Retina (tissue), 1 donor: ENCODE data around the gene PRRT1B.
"Not testable (repeated sequence)": the region's sequence is repeated elsewhere in the genome, so short reads cannot be mapped to it uniquely, and the experiment has no call there.

Experiments
- DNase-seq: peaks from one replicate; pipeline ENCODE4 v3.0.0-alpha.2; 2016

Gene PRRT1B

DNA sequence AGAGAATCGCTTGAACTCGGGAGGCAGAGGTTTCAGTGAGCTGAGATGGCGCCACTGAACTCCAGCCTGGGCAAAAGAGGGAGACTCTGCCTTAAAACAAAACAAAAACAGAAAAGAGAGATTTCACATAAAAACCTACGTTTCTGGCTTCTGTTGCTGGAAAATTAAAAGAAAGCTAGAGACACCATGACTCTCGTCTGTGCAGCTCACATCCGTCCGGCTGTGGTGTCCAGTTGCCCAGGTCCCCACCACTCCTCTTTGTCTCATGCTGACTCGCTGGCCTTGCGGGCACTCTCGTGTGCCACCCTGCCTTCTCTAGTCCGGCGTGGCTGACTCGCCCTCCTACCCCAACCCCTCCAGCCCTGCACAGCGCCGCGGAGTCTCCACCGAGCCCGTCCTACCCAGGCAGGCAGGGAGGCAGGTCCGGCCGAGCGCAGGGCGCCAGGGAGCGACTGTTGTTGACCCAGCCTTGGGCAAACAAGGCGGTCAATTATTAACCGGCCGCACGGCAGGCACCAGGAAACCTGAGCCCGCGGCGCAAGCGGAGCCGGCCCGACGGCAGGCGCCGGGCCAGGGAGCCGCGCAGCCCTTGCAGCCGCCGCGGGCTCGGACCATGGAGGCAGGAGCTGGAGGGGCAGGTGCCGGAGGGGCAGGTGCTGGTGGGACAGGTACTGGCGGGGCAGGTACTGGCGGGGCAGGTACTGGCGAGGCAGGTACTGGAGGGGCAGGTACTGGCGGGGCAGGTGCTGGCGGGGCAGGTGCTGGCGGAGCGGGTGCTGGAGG lies at the start of gene PRRT1B:
Gene PRRT1B (plus strand): TSS at position 521 of the 783 bp plus-strand sequence. CDS start 93 bp downstream, at position 614.
- DNase-seq: peak; percentile 43

- no peak for DNase-seq
Measured at GRCh38 chr9:131495785-131496184, 49.5 kb upstream of the PRRT1B start.

- no peak for DNase-seq
Measured at GRCh38 chr9:131496844-131497405, 48.4 kb upstream of the PRRT1B start.

DNA sequence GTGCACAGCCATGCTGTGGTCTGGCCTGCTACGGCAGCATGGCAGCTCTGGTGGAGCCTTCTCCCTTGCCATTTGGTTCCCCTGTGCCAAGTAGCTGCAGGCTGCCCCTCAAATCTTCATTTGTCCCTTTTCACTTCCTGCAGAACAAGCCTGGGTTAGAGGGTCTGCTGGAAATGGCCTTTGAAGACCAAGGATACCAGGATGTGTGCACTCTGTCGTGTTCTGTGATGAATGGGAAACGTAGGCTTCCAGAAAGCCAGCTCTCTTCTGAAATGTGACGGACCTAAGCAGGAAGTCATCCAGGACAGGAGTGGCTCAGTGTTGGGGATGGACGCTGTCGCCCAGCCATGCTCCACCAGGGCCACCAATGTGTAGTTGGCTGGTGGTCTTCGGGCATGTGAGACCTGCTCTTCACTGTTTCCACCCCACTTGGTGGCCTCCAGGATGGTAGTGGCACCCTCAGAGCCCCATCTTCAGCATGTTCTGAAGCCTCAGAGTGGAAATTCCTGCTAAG lies 46.0 kb upstream of the PRRT1B start:
- DNase-seq: no peak

DNA sequence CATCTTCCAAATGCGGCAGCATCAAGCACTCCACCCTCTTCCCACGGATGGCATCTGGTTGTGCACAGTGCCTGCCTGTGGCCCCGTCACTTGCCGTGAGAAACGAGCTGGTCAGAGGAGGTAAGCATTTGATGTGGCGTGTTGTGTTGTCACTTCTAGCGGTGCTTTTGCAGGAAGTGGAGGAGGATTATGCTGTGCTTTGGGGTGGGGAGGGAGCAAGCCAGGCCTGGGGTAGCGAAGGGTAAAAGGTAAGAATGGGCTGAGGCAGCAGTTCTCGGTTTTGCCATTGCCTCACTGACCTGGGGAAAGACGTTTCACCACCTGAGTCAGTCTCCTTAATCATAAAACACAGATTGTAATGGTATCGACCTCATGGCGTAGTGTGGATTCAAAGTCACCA lies 44.9 kb upstream of the PRRT1B start:
- DNase-seq: no peak

- DNase-seq: no peak
Measured at GRCh38 chr9:131500939-131501541, 44.3 kb upstream of the PRRT1B start.

DNA sequence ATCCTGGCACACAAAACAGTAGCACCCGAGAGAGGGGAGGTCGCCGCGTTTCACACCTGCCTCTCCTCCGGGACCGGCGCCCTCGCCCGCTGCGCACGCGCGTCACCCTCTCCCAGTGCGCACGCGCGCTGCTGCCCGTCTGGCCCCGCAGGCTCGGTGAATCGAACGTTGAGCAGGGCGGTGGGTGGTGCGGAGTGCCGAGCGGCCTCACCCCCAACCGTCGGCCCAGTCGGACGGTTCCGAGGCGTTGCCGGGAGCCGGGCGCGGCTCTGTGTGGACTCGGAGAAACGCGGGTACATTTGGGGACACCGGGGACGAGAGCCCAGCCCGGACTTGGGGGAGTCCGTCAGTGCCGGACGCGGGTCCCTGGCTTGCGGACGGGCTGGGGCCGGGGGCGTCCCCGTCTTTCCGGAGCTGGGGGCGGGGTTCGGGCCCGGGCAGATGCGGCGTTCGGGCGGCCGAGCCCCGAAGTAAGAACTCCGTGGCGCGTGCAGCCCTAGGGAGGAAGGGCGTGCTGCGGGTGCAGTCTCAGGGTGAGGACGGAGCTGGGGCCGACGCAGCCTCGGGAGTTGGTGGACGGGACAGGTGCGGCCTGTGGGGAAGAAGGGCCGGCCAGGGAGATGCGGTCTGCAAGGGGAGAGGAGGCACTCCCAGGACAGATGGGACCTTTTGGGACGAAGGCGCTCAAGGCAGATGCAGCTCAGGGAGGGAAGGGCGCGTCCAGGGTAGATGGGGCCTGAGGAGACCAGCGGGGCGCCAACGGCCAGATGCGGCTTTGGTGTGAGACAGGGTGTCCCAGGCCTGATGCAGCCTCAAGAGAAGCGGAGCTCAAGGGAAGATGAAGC lies 42.3 kb upstream of the PRRT1B start, which contains the start of gene POMT1:
Gene POMT1 (plus strand): TSS at position 138 of the 845 bp plus-strand sequence. CDS start 1,301 bp downstream, outside the sequence.
- DNase-seq: peak; percentile 95

- DNase-seq: peak; percentile 38
Measured at GRCh38 chr9:131503626-131504465, 41.5 kb upstream of the PRRT1B start.

GRCh38 chr9:131505012-131505411 lies 40.3 kb upstream of the PRRT1B start:
- no peak for DNase-seq

GRCh38 chr9:131511416-131511815 lies 33.9 kb upstream of the PRRT1B start:
- no peak for DNase-seq

- DNase-seq: no peak
Measured at GRCh38 chr9:131511880-131512279, 33.4 kb upstream of the PRRT1B start.

DNA sequence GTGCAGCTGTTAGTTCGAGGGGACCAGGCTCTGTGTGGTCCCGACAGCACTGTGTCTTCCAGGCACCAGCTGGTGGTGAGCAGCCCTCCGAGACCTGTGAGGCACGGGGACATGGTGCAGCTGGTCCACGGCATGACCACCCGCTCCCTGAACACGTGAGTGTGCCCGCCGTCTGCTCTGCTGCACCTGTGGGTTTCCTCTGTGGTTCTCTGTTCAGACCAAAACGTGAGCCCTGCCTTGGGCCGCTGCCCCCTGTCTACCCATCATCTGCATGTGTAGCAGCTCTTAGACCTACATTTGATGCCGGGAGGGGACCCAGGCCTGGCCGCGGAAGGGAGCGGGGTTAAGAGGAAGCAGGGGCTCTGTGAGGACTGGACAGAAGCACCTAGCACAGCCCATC lies 32.1 kb upstream of the PRRT1B start:
- DNase-seq: no peak

GRCh38 chr9:131515559-131516031 lies 29.7 kb upstream of the PRRT1B start:
- DNase-seq: not testable (repeated sequence)

- DNase-seq: no peak
Measured at GRCh38 chr9:131516100-131516499, 29.2 kb upstream of the PRRT1B start.

- no peak for DNase-seq
Measured at GRCh38 chr9:131516930-131517329, 28.4 kb upstream of the PRRT1B start.

GRCh38 chr9:131517761-131518190 lies 27.5 kb upstream of the PRRT1B start:
- DNase-seq: no peak

GRCh38 chr9:131518553-131518952 lies 26.8 kb upstream of the PRRT1B start:
- no peak for DNase-seq

GRCh38 chr9:131520503-131520902 lies 24.8 kb upstream of the PRRT1B start:
- DNase-seq: no peak

DNA sequence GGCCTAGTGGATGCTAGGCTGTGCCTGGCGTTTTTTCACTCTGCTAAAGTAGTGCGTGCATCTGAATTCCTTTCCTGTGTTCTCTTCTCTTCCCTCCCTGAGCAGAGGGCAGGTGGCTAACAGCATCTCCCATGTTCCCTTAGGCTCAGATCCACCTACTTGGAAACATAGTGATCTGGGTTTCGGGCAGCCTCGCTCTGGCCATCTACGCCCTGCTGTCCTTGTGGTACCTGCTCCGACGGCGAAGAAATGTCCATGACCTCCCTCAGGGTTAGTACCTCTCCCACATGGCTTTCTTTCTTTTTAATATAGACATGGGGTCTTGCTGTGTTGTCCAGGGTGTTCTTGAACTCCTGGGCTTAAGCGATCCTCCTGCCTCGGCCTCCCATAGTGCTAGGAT lies 24.1 kb upstream of the PRRT1B start:
- no peak for DNase-seq

DNA sequence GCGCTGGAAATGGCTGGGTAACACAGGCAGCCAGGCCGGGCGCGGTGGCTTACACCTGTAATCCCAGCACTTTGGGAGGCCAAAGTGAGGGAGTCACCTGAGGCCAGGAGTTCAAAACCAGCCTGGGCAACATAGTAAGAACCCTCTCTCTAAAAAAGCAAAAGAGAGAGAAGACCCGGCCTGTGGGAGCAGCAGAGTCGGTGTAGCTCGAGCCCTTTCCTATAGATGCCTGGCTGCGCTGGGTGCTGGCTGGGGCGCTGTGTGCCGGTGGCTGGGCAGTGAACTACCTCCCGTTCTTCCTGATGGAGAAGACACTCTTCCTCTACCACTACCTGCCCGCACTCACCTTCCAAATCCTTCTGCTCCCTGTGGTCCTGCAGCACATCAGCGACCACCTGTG lies 23.5 kb upstream of the PRRT1B start:
- DNase-seq: no peak

- no peak for DNase-seq
Measured at GRCh38 chr9:131522257-131523085, 22.9 kb upstream of the PRRT1B start.
